Thoracic aorta (tissue), 2 donors: Measurements from ENCODE around the gene TRAK2. TPM values are rescaled to one million over a fixed set of nuclear protein-coding genes. Genes with fewer than 3 reads are reported as not detected.
"Not testable (repeated sequence)": the region's sequence is repeated elsewhere in the genome, so short reads cannot be mapped to it uniquely, and the experiment has no call there.

ENCODE experiments used
- ATAC-seq: fragments of 150-250 bp; one replicate; pipeline ENCODE4 v1.8.0; 2017; ENCODE audit warnings: low read depth; ENCODE audit not compliant: insufficient number of reproducible peaks, low FRiP score
- DNase-seq: peaks from one replicate; pipeline ENCODE4 v3.0.0-alpha.2; 2020; ENCODE audit warnings: low spot score
- H3K27ac ChIP-seq, 2 donors: fragments of 200-600 bp; sonication (generic); 1 replicate in 1 of 2; 2 replicates in 1 of 2; pipeline ENCODE4 v1.5.1; 2016; ENCODE audit warnings: mild to moderate bottlenecking in 2 of 2, moderate library complexity in 2 of 2
- H3K27me3 ChIP-seq: fragments of 200-600 bp; sonication (generic); replicated peaks from 2 replicates; pipeline ENCODE4 v1.6.0; 2016; ENCODE audit warnings: mild to moderate bottlenecking; ENCODE audit not compliant: insufficient read depth
- H3K36me3 ChIP-seq: fragments of 200-600 bp; sonication (generic); one replicate; pipeline ENCODE4 v1.5.1; 2016
- H3K4me1 ChIP-seq, 2 donors: fragments of 200-600 bp; sonication (generic); 1 replicate in 1 of 2; 2 replicates in 1 of 2; pipeline versions ENCODE4 v1.5.1 to v1.6.0; 2016; ENCODE audit warnings: low read depth in 2 of 2, mild to moderate bottlenecking in 1 of 2; ENCODE audit not compliant: control insufficient read depth in 1 of 2
- H3K4me3 ChIP-seq: fragments of 200-600 bp; sonication (generic); 2 replicates; pipeline ENCODE4 v1.5.1; 2016; ENCODE audit warnings: mild to moderate bottlenecking
- H3K9me3 ChIP-seq: fragments of 200-600 bp; sonication (generic); 2 replicates; pipeline ENCODE4 v1.5.1; 2016
- CTCF ChIP-seq: fragments of 200-600 bp; sonication (generic); IDR thresholded peaks from one replicate; pipeline ENCODE4 v1.5.1; 2019; ENCODE audit warnings: antibody characterized with exemption
- total RNA-seq, 2 donors: library from RNA; depleted of rRNA; stranded (reverse); fragments of >200 nt; gene quantifications; one replicate each; pipeline versions ENCODE4 v1.1.0 to v1.2.3, GENCODE V29; 2016

The TRAK2 gene
- total RNA-seq, 2 donors from 2014 or later: 69.3 to 88.5 TPM

GRCh38 chr2:201428366-201428765 is 22.9 kb downstream of the TRAK2 start:
- not testable (repeated sequence) for H3K4me3 ChIP-seq, H3K27ac ChIP-seq, H3K9me3 ChIP-seq, DNase-seq, H3K27me3 ChIP-seq, ATAC-seq, H3K36me3 ChIP-seq
- H3K4me1 ChIP-seq: peaks cover 30 to 46% of the 10 kb centered on the region in 2 donors

- H3K9me3 ChIP-seq: no peaks in the 10 kb centered on the region
- H3K27ac ChIP-seq: peak overlapping the region in 1 of 2 donors; percentile 35
- H3K36me3 ChIP-seq: no peaks in the 10 kb centered on the region
- no peak overlapping the region for H3K4me3 ChIP-seq
- H3K27me3 ChIP-seq: no peaks in the 10 kb centered on the region
- ATAC-seq: no peak
- no peak for TF ChIP-seq CTCF
- peaks cover 10 to 39% of the 10 kb centered on the region in 2 donors for H3K4me1 ChIP-seq
- no peak for DNase-seq
Measured at GRCh38 chr2:201425952-201426351, 25.3 kb downstream of the TRAK2 start.

GRCh38 chr2:201420442-201421113 is 30.7 kb downstream of the TRAK2 start:
- Histone ChIP-seq H3K36me3 (no peaks in the 10 kb centered on the region), H3K4me1 (peaks cover 28 to 57% of the 10 kb centered on the region in 2 donors), H3K4me3 (no peak overlapping the region), H3K27ac (peak overlapping the region in 1 of 2 donors; percentile 14), H3K9me3 (no peaks in the 10 kb centered on the region), H3K27me3 (no peaks in the 10 kb centered on the region)
- TF ChIP-seq CTCF: no peak
- no peak for ATAC-seq
- no peak for DNase-seq

GRCh38 chr2:201419986-201420385 is 31.3 kb downstream of the TRAK2 start:
- H3K4me3 ChIP-seq: no peak overlapping the region
- H3K9me3 ChIP-seq: no peaks in the 10 kb centered on the region
- DNase-seq: no peak
- peaks cover 29 to 62% of the 10 kb centered on the region in 2 donors for H3K4me1 ChIP-seq
- ATAC-seq: no peak
- H3K27ac ChIP-seq: peak overlapping the region in 1 of 2 donors; percentile 14
- H3K36me3 ChIP-seq: no peaks in the 10 kb centered on the region
- no peak for TF ChIP-seq CTCF
- H3K27me3 ChIP-seq: no peaks in the 10 kb centered on the region

GRCh38 chr2:201419057-201419635 is 32.1 kb downstream of the TRAK2 start:
- no peak for TF ChIP-seq CTCF
- H3K27ac ChIP-seq: no peak overlapping the region
- H3K27me3 ChIP-seq: no peaks in the 10 kb centered on the region
- ATAC-seq (no peak), DNase-seq (no peak)
- no peaks in the 10 kb centered on the region for H3K9me3 ChIP-seq
- H3K4me3 ChIP-seq: no peak overlapping the region
- peaks cover 27 to 62% of the 10 kb centered on the region in 2 donors for H3K4me1 ChIP-seq
- no peaks in the 10 kb centered on the region for H3K36me3 ChIP-seq
